Stomach (tissue), 9 donors: ENCODE results near the gene RASGRP4. TPM values are rescaled to one million over a fixed set of nuclear protein-coding genes. Genes with fewer than 3 reads are reported as not detected.

Experiments used
- DNase-seq, 2 donors: peaks; one replicate each; pipeline versions ENCODE4 v3.0.0 to v3.0.0-alpha.2; 2013 to 2019
- H3K27ac ChIP-seq, 5 donors: fragments of 200-600 bp in 4 of 5; sonication (generic) in 4 of 5; one replicate each; pipeline ENCODE4 v1.5.1; 2013 to 2019; ENCODE audit warnings: mild to moderate bottlenecking in 1 of 5, moderate library complexity in 1 of 5
- H3K27me3 ChIP-seq, 3 donors: fragments of 200-600 bp; sonication (generic); one replicate each; pipeline ENCODE4 v1.5.1; 2017 to 2019; ENCODE audit warnings: mixed run types in 1 of 3
- H3K36me3 ChIP-seq, 4 donors: fragments of 200-600 bp; sonication (generic); 1 replicate in 3 of 4; 2 replicates in 1 of 4; pipeline ENCODE4 v1.5.1; 2016 to 2019
- H3K4me1 ChIP-seq, 4 donors: fragments of 200-600 bp; sonication (generic); one replicate each; pipeline ENCODE4 v1.5.1; 2016 to 2019
- H3K4me3 ChIP-seq, 4 donors: fragments of 200-600 bp; sonication (generic) in 3 of 4; one replicate each; pipeline ENCODE4 v1.5.1; 2016 to 2019; ENCODE audit warnings: mild to moderate bottlenecking in 1 of 4
- H3K9me3 ChIP-seq, 4 donors: fragments of 200-600 bp; sonication (generic); one replicate each; pipeline ENCODE4 v1.5.1; 2016 to 2019
- CTCF ChIP-seq, 7 experiments: fragments of 450-650 bp in 4 of 7; fragments of 200-600 bp in 3 of 7; sonication (generic) in 3 of 7; IDR thresholded peaks; one replicate each; pipeline ENCODE4 v1.5.1; 2016 to 2019; ENCODE audit warnings: antibody characterized with exemption in 7 of 7, control low read depth in 2 of 7, mild to moderate bottlenecking in 1 of 7
- EP300 ChIP-seq: sonication (generic); formaldehyde crosslinking; IDR thresholded peaks from one replicate; pipeline ENCODE4 v1.6.1; 2017; ENCODE audit warnings: antibody characterized with exemption
- POLR2A ChIP-seq, 4 donors: fragments of 450-650 bp; IDR thresholded peaks; one replicate each; pipeline ENCODE4 v1.6.1; 2016; ENCODE audit warnings: antibody characterized with exemption in 4 of 4, control low read depth in 2 of 4, mild to moderate bottlenecking in 1 of 4, moderate library complexity in 1 of 4
- POLR2AphosphoS5 ChIP-seq, 3 donors: sonication (generic); formaldehyde crosslinking; IDR thresholded peaks; one replicate each; pipeline ENCODE4 v1.6.1; 2016; ENCODE audit warnings: antibody characterized with exemption in 3 of 3
- WGBS, 5 donors: extraction: QIAGEN DNeasy Blood & Tissue Kit in 3 of 5; methylation state at CpG; one replicate each; pipeline versions ENCODE4 v1.1.5 to v1.1.7; 2013 to 2018; 5-methylcytosine and 5-hydroxymethylcytosine counted together
- intact Hi-C: fragments of 100-400 bp; cut with DNase I; formaldehyde crosslinking; loops from one replicate; pipeline ENCODE4 v1.15.1; 2023; ENCODE audit warnings: low total_unique reads
- polyA plus RNA-seq, 3 donors: library from polyadenylated mRNA; stranded (reverse); fragments of 200-250 nt; gene quantifications; one replicate each; pipeline ENCODE4 v1.2.3, GENCODE V29; 2013
- total RNA-seq, 5 donors: library from RNA; depleted of rRNA; stranded (reverse); fragments of >200 nt; gene quantifications; one replicate each; pipeline versions ENCODE4 v1.1.0 to v1.2.3, GENCODE V29; 2014 to 2016
- donor health status: healthy with polysubstance abuse.
- donor health status: Bipolar disorder and iron deficiency.
- donor health status: healthy.

RASGRP4 gene
- total and polyA plus RNA-seq, 8 donors: 0.40 to 8.4 (median 1.7) TPM; not detected in 2

- no peak for DNase-seq
- peaks cover 38 to 50% (median 43%) of the 10 kb centered on the region in 4 donors for H3K4me1 ChIP-seq
- TF ChIP-seq POLR2A (IDR thresholded peaks at IDR 0.05): no peak
- no peak for TF ChIP-seq POLR2AphosphoS5 (IDR thresholded peaks at IDR 0.05)
- no peak for TF ChIP-seq EP300
- TF ChIP-seq CTCF (IDR thresholded peaks at IDR 0.05): no peak
- H3K4me3 ChIP-seq: no peak overlapping the region
- H3K27me3 ChIP-seq: peaks cover 5 to 79% (median 23%) of the 10 kb centered on the region in 3 donors
- intact Hi-C loops: loop anchor here (10.0 kb wide), 1 partner anchor 230 kb away; the partner anchor contains the start of genes EIF3K and MAP4K1
- H3K9me3 ChIP-seq: no peaks in the 10 kb centered on the region
- H3K36me3 ChIP-seq: peaks cover 37 to 59% (median 53%) of the 10 kb centered on the region in 4 donors
- 71 to 82% (median 77%) methylated on average over 30 to 40 of the region's 40 CpGs for WGBS, 5 donors
- H3K27ac ChIP-seq: no peak overlapping the region
These were observed 40.8 kb downstream of the RASGRP4 start for GRCh38 chr19:38385057-38385803.

- H3K36me3 ChIP-seq: peaks cover 44 to 67% (median 60%) of the 10 kb centered on the region in 4 donors
- no peak overlapping the region for H3K27ac ChIP-seq
- H3K9me3 ChIP-seq: no peaks in the 10 kb centered on the region
- no peak overlapping the region for H3K4me3 ChIP-seq
- peaks cover 35 to 42% (median 40%) of the 10 kb centered on the region in 4 donors for H3K4me1 ChIP-seq
- peaks cover 5 to 71% (median 23%) of the 10 kb centered on the region in 3 donors for H3K27me3 ChIP-seq
- TF ChIP-seq POLR2AphosphoS5 (IDR thresholded peaks at IDR 0.05) (no peak), EP300 (no peak), POLR2A (IDR thresholded peaks at IDR 0.05) (no peak)
- WGBS, 5 donors: 79 to 85% (median 83%) methylated on average over 6 to 10 of the region's 10 CpGs
- intact Hi-C loops: loop anchor here (10.0 kb wide), 1 partner anchor 230 kb away; the partner anchor contains the start of genes EIF3K and MAP4K1
- DNase-seq: peak in 1 of 2 donors; percentile 55
These were observed 41.6 kb downstream of the RASGRP4 start for GRCh38 chr19:38384209-38385027.

DNA sequence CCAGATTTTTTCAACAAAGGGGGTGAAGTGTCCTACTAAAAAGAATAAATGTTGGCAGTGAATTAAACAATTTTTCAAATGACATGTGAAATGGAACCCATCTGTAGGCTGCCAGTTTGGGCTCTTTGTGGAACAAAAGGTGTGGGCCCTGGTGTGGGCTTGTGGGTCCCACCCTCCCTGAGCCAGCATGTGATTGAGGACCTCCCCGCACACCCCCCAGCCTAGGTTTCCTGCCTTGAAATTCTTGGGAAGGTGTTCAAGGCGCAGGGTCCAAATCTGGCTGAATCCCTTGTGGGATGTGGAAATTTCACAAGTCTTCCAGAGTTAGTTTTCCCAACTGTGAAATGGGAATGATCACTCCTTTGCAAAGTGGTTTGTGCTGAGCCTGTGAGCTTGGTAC lies 42.3 kb downstream of the RASGRP4 start:
- H3K36me3 ChIP-seq: peaks cover 49 to 74% (median 67%) of the 10 kb centered on the region in 4 donors
- no peaks in the 10 kb centered on the region for H3K9me3 ChIP-seq
- 88 to 99% (median 95%) methylated on average over 2 of the region's 2 CpGs for WGBS, 5 donors
- H3K4me3 ChIP-seq: no peak overlapping the region
- DNase-seq: no peak
- intact Hi-C loops: loop anchor here (10.0 kb wide), 1 partner anchor 231 kb away; the partner anchor contains the start of genes EIF3K and MAP4K1
- H3K27me3 ChIP-seq: peaks cover 5 to 64% (median 19%) of the 10 kb centered on the region in 3 donors
- peaks cover 28 to 36% (median 34%) of the 10 kb centered on the region in 4 donors for H3K4me1 ChIP-seq
- no peak overlapping the region for H3K27ac ChIP-seq
- TF ChIP-seq POLR2AphosphoS5 (IDR thresholded peaks at IDR 0.05) (no peak), CTCF (IDR thresholded peaks at IDR 0.05) (no peak), EP300 (no peak), POLR2A (IDR thresholded peaks at IDR 0.05) (no peak)

DNA sequence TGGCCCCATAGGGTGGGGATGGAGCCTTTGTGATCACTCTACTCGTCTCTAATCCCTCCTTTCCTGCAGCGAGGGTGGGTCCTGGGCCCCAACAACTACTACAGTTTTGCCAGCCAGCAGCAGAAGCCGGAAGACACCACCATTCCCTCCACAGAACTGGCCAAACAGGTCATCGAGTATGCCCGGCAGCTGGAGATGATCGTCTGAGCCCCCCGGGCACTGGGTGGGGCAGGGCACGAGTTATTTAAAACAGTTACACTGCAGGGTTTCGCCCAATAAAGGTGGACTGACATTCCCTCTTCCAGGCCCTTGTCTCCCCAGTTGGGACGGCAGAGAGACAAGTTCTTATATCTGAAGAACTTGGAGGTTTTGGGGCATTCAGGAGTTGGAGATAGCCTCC lies 42.8 kb downstream of the RASGRP4 start:
- Histone ChIP-seq H3K36me3 (peaks cover 49 to 80% (median 73%) of the 10 kb centered on the region in 4 donors), H3K4me3 (no peak overlapping the region), H3K27me3 (peaks cover 5 to 59% (median 15%) of the 10 kb centered on the region in 3 donors), H3K4me1 (peaks cover 23 to 30% (median 28%) of the 10 kb centered on the region in 4 donors), H3K9me3 (no peaks in the 10 kb centered on the region), H3K27ac (no peak overlapping the region)
- WGBS, 5 donors: 85 to 90% (median 89%) methylated on average over 10 of the region's 10 CpGs
- intact Hi-C loops: loop anchor here (10.0 kb wide), 1 partner anchor 232 kb away; the partner anchor contains the start of genes EIF3K and MAP4K1
- no peak for DNase-seq
- no peak for TF ChIP-seq POLR2A (IDR thresholded peaks at IDR 0.05)
- no peak for TF ChIP-seq CTCF (IDR thresholded peaks at IDR 0.05)
- no peak for TF ChIP-seq POLR2AphosphoS5 (IDR thresholded peaks at IDR 0.05)
- TF ChIP-seq EP300: no peak
